ENCODE measurements around the gene OGFOD1.

OGFOD1 gene

GRCh38 chr16:56420613-56421012 is 30.7 kb upstream of the OGFOD1 start:
- peaks cover 26% of the 10 kb centered on the region for H3K4me1 Mint-ChIP-seq
- peak overlapping the region in 1 of 3 experiments; percentile 27 for H3K27ac Mint-ChIP-seq
- H3K36me3 Mint-ChIP-seq (ENCODE audit: low read depth): peaks cover 8% of the 10 kb centered on the region
- H3K27me3 Mint-ChIP-seq (ENCODE audit: low read depth): no peaks in the 10 kb centered on the region
- no peak overlapping the region for H3K4me3 Mint-ChIP-seq
- no peak for TF ChIP-seq CTCF (IDR thresholded peaks at IDR 0.05; ENCODE audit: unreplicated experiment in 3 of 3)
- no peaks in the 10 kb centered on the region for H3K9me3 Mint-ChIP-seq

GRCh38 chr16:56421313-56421712 is 30.0 kb upstream of the OGFOD1 start:
- H3K36me3 Mint-ChIP-seq (ENCODE audit: low read depth): peaks cover 8% of the 10 kb centered on the region
- no peaks in the 10 kb centered on the region for H3K27me3 Mint-ChIP-seq (ENCODE audit: low read depth)
- H3K9me3 Mint-ChIP-seq: no peaks in the 10 kb centered on the region
- TF ChIP-seq CTCF (IDR thresholded peaks at IDR 0.05; ENCODE audit: unreplicated experiment in 3 of 3): no peak
- no peak overlapping the region for H3K27ac Mint-ChIP-seq
- H3K4me3 Mint-ChIP-seq: peak overlapping the region in 2 of 3 experiments; percentile 30 to 57
- H3K4me1 Mint-ChIP-seq: peaks cover 26% of the 10 kb centered on the region

GRCh38 chr16:56421976-56422669 is 29.2 kb upstream of the OGFOD1 start:
- Mint-ChIP-seq H3K27me3 (ENCODE audit: low read depth) (no peaks in the 10 kb centered on the region), H3K4me3 (peak overlapping the region; percentile 19 to 57 (median 36)), H3K27ac (no peak overlapping the region), H3K36me3 (ENCODE audit: low read depth) (peaks cover 8% of the 10 kb centered on the region), H3K4me1 (peaks cover 26% of the 10 kb centered on the region), H3K9me3 (no peaks in the 10 kb centered on the region)
- TF ChIP-seq CTCF (IDR thresholded peaks at IDR 0.05; ENCODE audit: unreplicated experiment in 3 of 3): no peak

- TF ChIP-seq CTCF (IDR thresholded peaks at IDR 0.05; ENCODE audit: unreplicated experiment in 3 of 3): no peak
- Mint-ChIP-seq H3K27me3 (ENCODE audit: low read depth) (no peaks in the 10 kb centered on the region), H3K4me3 (peak overlapping the region; percentile 75 to 98 (median 76)), H3K36me3 (ENCODE audit: low read depth) (peaks cover 8% of the 10 kb centered on the region), H3K9me3 (no peaks in the 10 kb centered on the region), H3K4me1 (peaks cover 26% of the 10 kb centered on the region), H3K27ac (peak overlapping the region in 2 of 3 experiments; percentile 4 to 47)
Measured at GRCh38 chr16:56422896-56423441, 28.4 kb upstream of the OGFOD1 start.

GRCh38 chr16:56423584-56424403 is 27.6 kb upstream of the OGFOD1 start:
- Mint-ChIP-seq H3K27me3 (ENCODE audit: low read depth) (no peaks in the 10 kb centered on the region), H3K4me1 (peaks cover 26% of the 10 kb centered on the region), H3K27ac (peak overlapping the region; percentile 79 to 81 (median 79)), H3K36me3 (ENCODE audit: low read depth) (peaks cover 5% of the 10 kb centered on the region), H3K4me3 (peak overlapping the region; percentile 94 to 98 (median 98)), H3K9me3 (no peaks in the 10 kb centered on the region)
- no peak for TF ChIP-seq CTCF (IDR thresholded peaks at IDR 0.05; ENCODE audit: unreplicated experiment in 3 of 3)
